HEK293 (cell line): Measurements from ENCODE around the gene KRTAP6-2.

Experiments used
- CTCF ChIA-PET: fragments of 350-600 bp; formaldehyde crosslinking; extraction: SDS; loops from one replicate; lab custom pipeline; 2021; ENCODE audit warnings: antibody characterized with exemption; lab: Yijun Ruan, JAX
- POLR2A ChIA-PET: fragments of 300-600 bp; formaldehyde crosslinking; extraction: SDS; loops from one replicate; lab custom pipeline; 2020; ENCODE audit warnings: antibody characterized with exemption, inconsistent platforms; lab: Yijun Ruan, JAX
- H3K27ac ChIP-seq: fragments of 200-500 bp; sonication (Bioruptor generic); 2 replicates; pipeline ENCODE4 v1.5.1; 2014; ENCODE audit warnings: low read depth, low read length, control low read depth, inconsistent platforms; ENCODE audit errors: extremely low read depth
- H3K36me3 ChIP-seq, 2 experiments: fragments of 200-500 bp in 1 of 2; sonication (Bioruptor generic) in 1 of 2; 1 replicate in 1 of 2; 2 replicates in 1 of 2; pipeline ENCODE4 v1.5.1; 2014 to 2017; ENCODE audit warnings: inconsistent platforms in 2 of 2, low read length in 2 of 2; ENCODE audit not compliant: control insufficient read depth in 2 of 2, insufficient read depth in 1 of 2
- H3K4me1 ChIP-seq: fragments of 200-500 bp; sonication (Bioruptor generic); 2 replicates; pipeline ENCODE4 v1.5.1; 2014; ENCODE audit warnings: mild to moderate bottlenecking, low read length, inconsistent platforms; ENCODE audit not compliant: control insufficient read depth, insufficient read depth
- H3K4me3 ChIP-seq: 2 replicates; pipeline ENCODE4 v1.5.1; 2011; ENCODE audit warnings: low read depth, mild to moderate bottlenecking, control low read depth, low read length, moderate library complexity
- H3K9me3 ChIP-seq: fragments of 200-500 bp; sonication (Bioruptor generic); 2 replicates; pipeline ENCODE4 v1.5.1; 2014; ENCODE audit warnings: low read depth, low read length, inconsistent platforms; ENCODE audit not compliant: control insufficient read depth, insufficient read depth
- SCRT2 ChIP-seq: fragments of 450-650 bp; formaldehyde crosslinking; IDR thresholded peaks from 2 replicates; pipeline ENCODE4 v1.5.1; 2016; ENCODE audit warnings: missing biosample characterization, missing genetic modification characterization
- ZNF140 ChIP-seq: fragments of 450-650 bp; formaldehyde crosslinking; IDR thresholded peaks from 2 replicates; pipeline ENCODE4 v1.5.1; 2016; ENCODE audit warnings: missing biosample characterization, missing genetic modification characterization
- ZNF629 ChIP-seq: fragments of 450-650 bp; formaldehyde crosslinking; IDR thresholded peaks from 2 replicates; pipeline ENCODE4 v1.5.1; 2017; ENCODE audit warnings: missing biosample characterization, missing genetic modification characterization

Gene KRTAP6-2

GRCh38 chr21:30555095-30555494, 43.6 kb downstream of the KRTAP6-2 start (continued):
- no peak for TF ChIP-seq ZNF629 (tag by site-specific recombination)

DNA sequence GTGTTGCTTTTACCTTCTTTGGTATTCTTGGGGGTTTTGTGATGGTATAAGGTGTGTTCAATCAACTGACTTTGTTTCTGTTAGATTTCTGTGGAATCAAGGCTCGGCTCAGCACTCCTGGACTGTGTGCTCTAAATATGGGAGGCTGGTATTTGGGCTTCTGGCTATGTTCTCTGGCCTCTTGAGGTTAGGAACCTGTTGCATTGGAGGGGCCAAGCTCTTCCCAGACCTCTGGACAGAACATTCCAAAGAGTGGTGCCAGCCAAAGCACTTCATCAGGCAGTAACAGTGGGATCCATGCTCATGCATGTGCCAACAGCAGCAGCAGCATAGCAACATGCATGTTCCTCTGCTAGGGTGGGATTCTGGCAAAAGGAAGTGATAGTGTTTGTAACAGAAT, 45.9 kb downstream of the KRTAP6-2 start:
- Histone ChIP-seq H3K9me3 (no peaks in the 10 kb centered on the region), H3K4me3 (no peak overlapping the region), H3K4me1 (no peaks in the 10 kb centered on the region), H3K27ac (no peak overlapping the region), H3K36me3 (no peaks in the 10 kb centered on the region)
- TF ChIP-seq ZNF140 (tag by site-specific recombination) (no peak), SCRT2 (tag by site-specific recombination) (peak; percentile 30; the same call in 1 of the 2 replicates)
- ChIA-PET CTCF (interaction anchor here (0.7 kb wide), 1 partner anchor 143 kb away, joined by 3 read pairs; no protein-coding TSS in a partner anchor), POLR2A (no interaction called here)
